H9 (cell line): ENCODE measurements around the gene MARF1. TPM values are rescaled to one million over a fixed set of nuclear protein-coding genes. Genes with fewer than 3 reads are reported as not detected.

ENCODE experiments used
- DNase-seq: peaks from one replicate; pipeline ENCODE4 v3.0.0-alpha.2; 2017
- H2AFZ ChIP-seq: one replicate; pipeline ENCODE4 v1.6.1; 2013; ENCODE audit warnings: mild to moderate bottlenecking, low read length, control low read depth, moderate library complexity
- H2AK5ac ChIP-seq: 2 replicates; pipeline ENCODE4 v1.6.1; 2013; ENCODE audit warnings: low read length, control low read depth, mixed read lengths; ENCODE audit not compliant: insufficient read length
- H2BK120ac ChIP-seq: one replicate; pipeline ENCODE4 v1.6.1; 2013; ENCODE audit warnings: low read depth, mild to moderate bottlenecking, low read length, control low read depth, inconsistent platforms; ENCODE audit not compliant: poor library complexity, severe bottlenecking
- H2BK12ac ChIP-seq: 2 replicates; pipeline ENCODE4 v1.6.1; 2013; ENCODE audit warnings: low read length, control low read depth, mixed read lengths, low read depth; ENCODE audit not compliant: insufficient read length
- H2BK15ac ChIP-seq: 2 replicates; pipeline ENCODE4 v1.6.1; 2013; ENCODE audit warnings: low read depth, low read length, control low read depth
- H2BK20ac ChIP-seq: one replicate; pipeline ENCODE4 v1.6.1; 2013; ENCODE audit warnings: low read depth, mild to moderate bottlenecking, low read length, control low read depth, inconsistent platforms; ENCODE audit not compliant: poor library complexity, severe bottlenecking
- H2BK5ac ChIP-seq: 2 replicates; pipeline ENCODE4 v1.6.1; 2013; ENCODE audit warnings: low read length, control low read depth, mixed read lengths; ENCODE audit not compliant: insufficient read length
- H3K14ac ChIP-seq: 2 replicates; pipeline ENCODE4 v1.6.1; 2013; ENCODE audit warnings: low read length, control low read depth; ENCODE audit not compliant: insufficient read depth
- H3K18ac ChIP-seq: 2 replicates; pipeline ENCODE4 v1.6.1; 2013; ENCODE audit warnings: low read depth, mild to moderate bottlenecking, mixed read lengths, low read length, control low read depth; ENCODE audit not compliant: insufficient read length
- H3K23ac ChIP-seq: 2 replicates; pipeline ENCODE4 v1.6.1; 2013; ENCODE audit warnings: low read length, control low read depth, mixed read lengths, low read depth; ENCODE audit not compliant: insufficient read length
- H3K23me2 ChIP-seq: 2 replicates; pipeline ENCODE4 v1.6.1; 2013; ENCODE audit warnings: low read depth, mild to moderate bottlenecking, mixed read lengths, low read length, control low read depth; ENCODE audit not compliant: insufficient read length, poor library complexity, severe bottlenecking
- H3K27ac ChIP-seq: 2 replicates; pipeline ENCODE4 v1.5.1; 2013; ENCODE audit warnings: low read length, control low read depth, mixed read lengths, low read depth; ENCODE audit not compliant: insufficient read length
- H3K27me3 ChIP-seq: 2 replicates; pipeline ENCODE4 v1.6.1; 2013; ENCODE audit warnings: low read length, control low read depth, inconsistent platforms; ENCODE audit not compliant: insufficient read depth
- H3K4ac ChIP-seq: 2 replicates; pipeline ENCODE4 v1.6.1; 2013; ENCODE audit warnings: low read depth, mild to moderate bottlenecking, control low read depth, inconsistent platforms, low read length, moderate library complexity
- H3K4me1 ChIP-seq: 2 replicates; pipeline ENCODE4 v1.6.1; 2013; ENCODE audit warnings: low read length, control low read depth, inconsistent platforms; ENCODE audit not compliant: insufficient read depth
- H3K4me2 ChIP-seq: 2 replicates; pipeline ENCODE4 v1.6.1; 2013; ENCODE audit warnings: low read length, control low read depth, mixed read lengths; ENCODE audit not compliant: insufficient read length, insufficient read depth
- H3K56ac ChIP-seq: 2 replicates; pipeline ENCODE4 v1.6.1; 2013; ENCODE audit warnings: low read depth, mild to moderate bottlenecking, mixed read lengths, low read length, control low read depth; ENCODE audit not compliant: insufficient read length
- H3K79me1 ChIP-seq: 2 replicates; pipeline ENCODE4 v1.6.1; 2013; ENCODE audit warnings: low read depth, mild to moderate bottlenecking, moderate library complexity, low read length, control low read depth, inconsistent platforms; ENCODE audit not compliant: insufficient read depth, poor library complexity, severe bottlenecking
- H3K79me2 ChIP-seq: 2 replicates; pipeline ENCODE4 v1.6.1; 2013; ENCODE audit warnings: low read length, control low read depth, inconsistent platforms; ENCODE audit not compliant: insufficient read depth
- H3K9ac ChIP-seq: 2 replicates; pipeline ENCODE4 v1.6.1; 2013; ENCODE audit warnings: low read length, control low read depth, mixed read lengths; ENCODE audit not compliant: insufficient read length; ENCODE audit errors: extremely low read depth
- H3K9me3 ChIP-seq: one replicate; pipeline ENCODE4 v1.6.1; 2013; ENCODE audit warnings: low read depth, low read length, inconsistent platforms; ENCODE audit not compliant: control insufficient read depth
- H3T11ph ChIP-seq: one replicate; pipeline ENCODE4 v1.6.1; 2013; ENCODE audit warnings: mild to moderate bottlenecking, low read length, control low read depth, inconsistent platforms
- H4K20me1 ChIP-seq: one replicate; pipeline ENCODE4 v1.6.1; 2013; ENCODE audit not compliant: control insufficient read depth, insufficient read length, insufficient read depth
- H4K5ac ChIP-seq: 2 replicates; pipeline ENCODE4 v1.6.1; 2013; ENCODE audit warnings: low read depth, mild to moderate bottlenecking, mixed read lengths, low read length, control low read depth; ENCODE audit not compliant: insufficient read length
- H4K8ac ChIP-seq: replicated peaks from 2 replicates; pipeline ENCODE4 v1.6.1; 2013; ENCODE audit warnings: low read length, control low read depth, mixed read lengths, low read depth; ENCODE audit not compliant: insufficient read length
- H4K91ac ChIP-seq: 2 replicates; pipeline ENCODE4 v1.6.1; 2013; ENCODE audit warnings: low read depth, mild to moderate bottlenecking, moderate library complexity, mixed read lengths, low read length, control low read depth; ENCODE audit not compliant: insufficient read length
- H3K27ac Mint-ChIP-seq, 3 experiments: 2 replicates in 2 of 3; 3 replicates in 1 of 3; pipeline ENCODE4 v1.8.0; 2020 to 2021; ENCODE audit warnings: mixed read lengths in 3 of 3, mild to moderate bottlenecking in 1 of 3, moderate library complexity in 1 of 3
- H3K27me3 Mint-ChIP-seq: 2 replicates; pipeline ENCODE4 v1.8.0; 2021; ENCODE audit warnings: low read depth, mild to moderate bottlenecking, moderate library complexity, mixed read lengths
- H3K36me3 Mint-ChIP-seq, 3 experiments: 2 replicates in 2 of 3; 3 replicates in 1 of 3; pipeline ENCODE4 v1.8.0; 2020 to 2021; ENCODE audit warnings: low read depth in 3 of 3, mixed read lengths in 3 of 3; ENCODE audit not compliant: insufficient read depth in 1 of 3
- H3K4me1 Mint-ChIP-seq, 2 experiments: 2 replicates each; pipeline ENCODE4 v1.8.0; 2020; ENCODE audit warnings: mixed read lengths in 2 of 2
- H3K4me3 Mint-ChIP-seq, 2 experiments: 2 replicates in 1 of 2; 3 replicates in 1 of 2; pipeline ENCODE4 v1.8.0; 2020 to 2021; ENCODE audit warnings: mild to moderate bottlenecking in 2 of 2, mixed read lengths in 2 of 2, moderate library complexity in 1 of 2
- H3K9me3 Mint-ChIP-seq, 2 experiments: 2 replicates in 1 of 2; 3 replicates in 1 of 2; pipeline ENCODE4 v1.8.0; 2020; ENCODE audit warnings: mild to moderate bottlenecking in 2 of 2, mixed read lengths in 2 of 2, moderate library complexity in 1 of 2
- WGBS: extraction: QIAGEN DNeasy Blood & Tissue Kit; methylation state at CpG from one replicate; pipeline ENCODE4 v1.1.7; 2013; ENCODE audit warnings: missing lambda C conversion rate, low lambda C conversion rate, mixed read lengths; ENCODE audit not compliant: insufficient read length; ENCODE audit errors: extremely low coverage; 5-methylcytosine and 5-hydroxymethylcytosine counted together
- total RNA-seq: library from RNA; stranded (reverse); gene quantifications from 2 replicates; pipeline ENCODE4 v1.2.1, GENCODE V29; 2021
- TF ChIP-seq, protein P1 (sequence below): fragments of 200-600 bp; sonication (generic); conservative IDR thresholded peaks from 3 replicates; pipeline ENCODE4 v1.8.0; 2021; ENCODE audit warnings: antibody characterized with exemption, mild to moderate bottlenecking

MARF1 gene
- total RNA-seq, 1 experiment from 2014 or later: 23.3 TPM

DNA sequence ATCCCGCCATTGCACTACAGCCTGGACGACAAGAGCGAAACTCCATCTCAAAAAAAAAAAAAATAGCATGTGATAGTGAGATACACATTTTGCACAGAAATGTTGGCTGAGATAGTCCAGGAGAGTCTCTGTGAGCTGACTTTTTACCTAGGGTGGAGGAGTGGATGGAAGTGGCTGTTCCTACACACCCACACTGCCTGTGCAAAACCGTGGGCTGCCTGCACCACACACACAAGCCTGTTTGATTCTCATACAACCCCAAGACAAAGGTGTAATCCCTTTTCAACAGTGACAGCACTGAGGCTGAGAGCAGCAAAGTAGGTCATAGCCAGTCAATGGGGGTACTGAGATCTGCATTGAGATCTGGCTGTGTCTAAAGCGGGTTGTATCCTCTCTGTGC is 86.8 kb downstream of the MARF1 start:
- Histone ChIP-seq H2BK5ac (no peak overlapping the region), H4K20me1 (no peaks in the 10 kb centered on the region), H3K27me3 (no peaks in the 10 kb centered on the region), H3K23me2 (no peaks in the 10 kb centered on the region), H3K4ac (no peak overlapping the region), H2BK12ac (no peak overlapping the region), H3K18ac (no peak overlapping the region), H3K9ac (no peak overlapping the region), H3K23ac (no peak overlapping the region), H4K91ac (no peak overlapping the region), H3T11ph (no peak overlapping the region), H3K14ac (no peak overlapping the region), H3K56ac (no peak overlapping the region), H2BK15ac (no peak overlapping the region), H2BK20ac (no peak overlapping the region), H2AFZ (no peak overlapping the region), H4K8ac (no peak overlapping the region), H3K79me2 (no peaks in the 10 kb centered on the region), H3K4me1 (no peaks in the 10 kb centered on the region), H3K9me3 (no peaks in the 10 kb centered on the region), H2BK120ac (no peak overlapping the region), H3K79me1 (no peaks in the 10 kb centered on the region), H3K27ac (no peak overlapping the region), H3K4me2 (no peak overlapping the region), H2AK5ac (no peak overlapping the region), H4K5ac (no peak overlapping the region)
- peaks cover 3 to 10% of the 10 kb centered on the region in 2 experiments for H3K4me1 Mint-ChIP-seq
- no CpG with 5 or more reads among the region's 5 CpGs for WGBS
- H3K27me3 Mint-ChIP-seq: no peaks in the 10 kb centered on the region
- TF ChIP-seq, protein P1, sequence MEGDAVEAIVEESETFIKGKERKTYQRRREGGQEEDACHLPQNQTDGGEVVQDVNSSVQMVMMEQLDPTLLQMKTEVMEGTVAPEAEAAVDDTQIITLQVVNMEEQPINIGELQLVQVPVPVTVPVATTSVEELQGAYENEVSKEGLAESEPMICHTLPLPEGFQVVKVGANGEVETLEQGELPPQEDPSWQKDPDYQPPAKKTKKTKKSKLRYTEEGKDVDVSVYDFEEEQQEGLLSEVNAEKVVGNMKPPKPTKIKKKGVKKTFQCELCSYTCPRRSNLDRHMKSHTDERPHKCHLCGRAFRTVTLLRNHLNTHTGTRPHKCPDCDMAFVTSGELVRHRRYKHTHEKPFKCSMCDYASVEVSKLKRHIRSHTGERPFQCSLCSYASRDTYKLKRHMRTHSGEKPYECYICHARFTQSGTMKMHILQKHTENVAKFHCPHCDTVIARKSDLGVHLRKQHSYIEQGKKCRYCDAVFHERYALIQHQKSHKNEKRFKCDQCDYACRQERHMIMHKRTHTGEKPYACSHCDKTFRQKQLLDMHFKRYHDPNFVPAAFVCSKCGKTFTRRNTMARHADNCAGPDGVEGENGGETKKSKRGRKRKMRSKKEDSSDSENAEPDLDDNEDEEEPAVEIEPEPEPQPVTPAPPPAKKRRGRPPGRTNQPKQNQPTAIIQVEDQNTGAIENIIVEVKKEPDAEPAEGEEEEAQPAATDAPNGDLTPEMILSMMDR: no peak
- no peak for DNase-seq
- H3K4me3 Mint-ChIP-seq: no peak overlapping the region
- H3K9me3 Mint-ChIP-seq: no peaks in the 10 kb centered on the region
- no peaks in the 10 kb centered on the region for H3K36me3 Mint-ChIP-seq
- no peak overlapping the region for H3K27ac Mint-ChIP-seq
